Measurements from ENCODE around the gene MTFMT.
"Not testable (repeated sequence)": the region's sequence is repeated elsewhere in the genome, so short reads cannot be mapped to it uniquely, and the experiment has no call there.

The MTFMT gene

GRCh38 chr15:65028921-65029735 is at the start of gene MTFMT:
TSS of gene MTFMT (minus strand) at chr15:65029639. CDS start at chr15:65029613, 26 bp downstream.
- POLR2A ChIA-PET: no interaction called here
- DNase-seq (ENCODE audit: extremely low spot score): peak; percentile 99

GRCh38 chr15:65077981-65078352 is 48.5 kb upstream of the MTFMT start:
- POLR2A ChIA-PET: interaction anchor here (0.5 to 0.6 kb wide), 2 partner anchors 107 to 144 kb away, joined by 3 read pairs; partner anchors contain the start of gene CLPX
- DNase-seq (ENCODE audit: extremely low spot score): peak; percentile 70
- TF ChIP-seq CTCF (IDR thresholded peaks at IDR 0.05; ENCODE audit: control extremely low read depth, extremely low read depth, low read depth, missing control alignments): peak; percentile 48
- CTCF ChIA-PET: interaction anchor here (0.6 to 4.7 kb wide), 10 partner anchors 10 to 345 kb away, joined by 3 to 44 read pairs (median 3); partner anchors contain the start of gene RASL12

More at GRCh38 chr15:65028921-65029735, at the start of gene MTFMT:
- no peak for TF ChIP-seq CTCF (IDR thresholded peaks at IDR 0.05; ENCODE audit: control extremely low read depth, extremely low read depth, low read depth, missing control alignments)
- CTCF ChIA-PET: no interaction called here

- ChIA-PET CTCF (interaction anchor here (0.8 to 4.7 kb wide), 7 partner anchors 9 to 322 kb away, joined by 3 to 44 read pairs (median 18); partner anchors contain the start of gene RASL12), POLR2A (no interaction called here)
- DNase-seq (ENCODE audit: extremely low spot score): no peak
- TF ChIP-seq CTCF (IDR thresholded peaks at IDR 0.05; ENCODE audit: control extremely low read depth, extremely low read depth, low read depth, missing control alignments): no peak
Measured at GRCh38 chr15:65077291-65077980, 48.0 kb upstream of the MTFMT start.

- TF ChIP-seq CTCF (IDR thresholded peaks at IDR 0.05; ENCODE audit: control extremely low read depth, extremely low read depth, low read depth, missing control alignments): no peak
- ChIA-PET POLR2A (no interaction called here), CTCF (interaction anchor here (0.8 to 4.7 kb wide), 5 partner anchors 9 to 43 kb away, joined by 3 to 44 read pairs (median 21); partner anchors contain the start of gene RASL12)
- DNase-seq (ENCODE audit: extremely low spot score): no peak
Measured at GRCh38 chr15:65076486-65077290, 47.2 kb upstream of the MTFMT start, which contains the start of gene KBTBD13. TSS of gene KBTBD13 (plus strand) at chr15:65076746. CDS start at chr15:65076816, 70 bp downstream.

GRCh38 chr15:65075607-65076395 is 46.4 kb upstream of the MTFMT start:
- POLR2A ChIA-PET; DNase-seq (ENCODE audit: extremely low spot score): not testable (repeated sequence)
- CTCF ChIA-PET: interaction anchor here (0.9 to 4.7 kb wide), 5 partner anchors 8 to 42 kb away, joined by 4 to 44 read pairs (median 21); partner anchors contain the start of gene RASL12

GRCh38 chr15:65074946-65075345 is 45.5 kb upstream of the MTFMT start:
- DNase-seq (ENCODE audit: extremely low spot score); POLR2A ChIA-PET: not testable (repeated sequence)
- CTCF ChIA-PET: interaction anchor here (0.9 to 10.5 kb wide), 4 partner anchors 12 to 41 kb away, joined by 4 to 72 read pairs (median 4); no protein-coding TSS in a partner anchor
